GM18502 (cell line): ENCODE results near the gene LRCH2.
A peak's percentile ranks its signal among the peaks of the same experiment; 100 is the strongest.
"Not testable (repeated sequence)": the region's sequence is repeated elsewhere in the genome, so short reads cannot be mapped to it uniquely, and the experiment has no call there.

Source experiments
- ATAC-seq: cut with Tn5 transposase; IDR thresholded peaks from one replicate; pipeline ENCODE4 v1.9.1; 2021; ENCODE audit warnings: mild to moderate bottlenecking; ENCODE audit not compliant: unreplicated experiment, poor library complexity

LRCH2 gene, protein sequence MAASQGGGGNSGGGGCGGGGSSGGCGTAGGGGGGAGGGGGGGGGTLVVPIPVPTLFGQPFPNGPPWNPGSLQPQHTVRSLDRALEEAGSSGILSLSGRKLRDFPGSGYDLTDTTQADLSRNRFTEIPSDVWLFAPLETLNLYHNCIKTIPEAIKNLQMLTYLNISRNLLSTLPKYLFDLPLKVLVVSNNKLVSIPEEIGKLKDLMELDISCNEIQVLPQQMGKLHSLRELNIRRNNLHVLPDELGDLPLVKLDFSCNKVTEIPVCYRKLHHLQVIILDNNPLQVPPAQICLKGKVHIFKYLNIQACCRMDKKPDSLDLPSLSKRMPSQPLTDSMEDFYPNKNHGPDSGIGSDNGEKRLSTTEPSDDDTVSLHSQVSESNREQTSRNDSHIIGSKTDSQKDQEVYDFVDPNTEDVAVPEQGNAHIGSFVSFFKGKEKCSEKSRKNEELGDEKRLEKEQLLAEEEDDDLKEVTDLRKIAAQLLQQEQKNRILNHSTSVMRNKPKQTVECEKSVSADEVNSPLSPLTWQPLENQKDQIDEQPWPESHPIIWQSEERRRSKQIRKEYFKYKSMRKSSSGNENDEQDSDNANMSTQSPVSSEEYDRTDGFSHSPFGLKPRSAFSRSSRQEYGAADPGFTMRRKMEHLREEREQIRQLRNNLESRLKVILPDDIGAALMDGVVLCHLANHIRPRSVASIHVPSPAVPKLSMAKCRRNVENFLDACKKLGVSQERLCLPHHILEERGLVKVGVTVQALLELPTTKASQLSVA

DNA sequence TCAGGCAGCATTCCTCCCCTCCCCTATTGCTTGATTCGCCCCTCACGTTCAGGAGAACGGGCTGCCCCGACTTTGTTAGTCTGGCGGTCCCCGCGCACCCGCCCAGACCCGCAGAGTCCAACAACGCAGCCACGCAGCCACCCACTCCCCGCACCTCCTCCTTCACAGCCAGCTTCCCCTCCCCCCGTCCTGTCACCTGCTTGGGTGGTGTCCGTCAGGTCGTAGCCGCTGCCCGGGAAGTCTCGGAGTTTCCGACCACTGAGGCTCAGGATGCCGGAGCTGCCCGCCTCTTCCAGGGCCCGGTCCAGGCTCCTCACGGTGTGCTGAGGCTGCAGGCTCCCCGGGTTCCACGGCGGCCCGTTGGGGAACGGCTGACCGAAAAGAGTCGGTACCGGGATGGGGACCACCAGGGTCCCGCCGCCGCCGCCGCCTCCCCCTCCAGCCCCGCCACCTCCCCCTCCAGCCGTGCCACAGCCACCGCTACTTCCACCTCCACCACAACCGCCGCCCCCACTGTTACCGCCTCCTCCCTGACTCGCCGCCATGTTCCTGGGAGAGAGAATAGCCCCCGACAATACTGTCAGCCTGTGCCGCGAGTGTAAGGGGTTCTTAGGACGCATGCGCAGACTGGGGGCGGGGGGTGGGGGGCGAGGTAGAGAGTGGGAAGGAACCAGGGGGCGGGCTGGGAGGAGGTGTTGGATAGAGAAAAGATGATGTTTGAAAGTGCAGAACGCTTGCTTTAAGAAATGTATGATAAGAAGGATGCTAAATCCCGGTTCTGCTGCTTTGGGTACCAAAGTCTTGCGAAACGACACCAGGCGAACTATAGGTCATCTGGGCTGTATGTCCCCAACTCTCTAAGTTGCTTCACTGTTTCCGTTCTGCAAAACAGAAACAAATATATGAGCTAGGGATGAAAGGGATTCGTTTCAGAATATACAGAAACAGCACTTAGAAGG lies at the start of gene LRCH2:
Gene LRCH2, minus strand, starts transcription at position 600 of the 959 bp plus-strand sequence. Its CDS starts 55 bp downstream, at position 545.
- ATAC-seq, result no peak

- no peak for ATAC-seq
These were observed 35.3 kb upstream of the LRCH2 start for GRCh38 chrX:115269051-115269683.

DNA sequence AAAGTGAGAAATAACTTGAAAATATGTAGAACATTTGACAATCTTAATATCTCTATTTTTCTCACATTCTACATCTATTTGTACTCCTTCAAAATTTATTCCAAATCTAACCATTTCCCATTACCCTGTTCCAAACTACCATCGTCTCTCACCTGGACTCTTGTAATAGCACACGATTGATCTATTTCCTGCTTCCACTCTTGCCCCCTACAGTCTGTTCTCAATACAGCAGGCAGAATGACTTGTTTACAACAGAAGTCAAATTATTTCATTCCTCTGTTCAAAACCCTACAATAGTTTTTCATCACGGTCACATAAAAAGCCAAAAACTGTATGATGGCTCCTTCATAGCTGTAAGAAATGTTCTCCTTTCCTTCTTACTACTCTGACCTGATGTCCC lies 34.5 kb upstream of the LRCH2 start:
- peak; percentile 80 for ATAC-seq

GRCh38 chrX:115266300-115266699 lies 32.4 kb upstream of the LRCH2 start:
- ATAC-seq, result no peak

DNA sequence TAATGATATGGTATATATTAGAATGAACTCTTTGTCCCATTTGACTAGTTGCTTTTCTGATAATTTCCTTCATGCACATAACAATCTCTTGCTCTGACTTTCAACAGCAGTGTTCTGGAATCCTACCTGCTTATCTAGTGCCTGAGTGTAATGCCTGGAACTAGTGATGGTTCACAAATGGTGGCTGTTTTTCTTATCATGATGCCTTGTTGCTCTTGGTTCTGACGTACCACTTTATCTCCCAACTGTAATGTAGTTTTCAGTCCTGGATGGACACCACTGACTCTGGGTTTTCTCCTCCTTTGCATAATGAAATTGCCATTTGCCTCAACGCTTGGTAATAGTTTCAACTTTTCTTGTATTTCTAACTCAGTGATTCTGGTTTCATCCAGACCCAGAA lies 30.1 kb upstream of the LRCH2 start:
- ATAC-seq, result no peak

GRCh38 chrX:115261148-115261547 lies 27.3 kb upstream of the LRCH2 start:
- ATAC-seq, result no peak

- ATAC-seq, result no peak
These were observed 26.4 kb upstream of the LRCH2 start for GRCh38 chrX:115260330-115260729.

DNA sequence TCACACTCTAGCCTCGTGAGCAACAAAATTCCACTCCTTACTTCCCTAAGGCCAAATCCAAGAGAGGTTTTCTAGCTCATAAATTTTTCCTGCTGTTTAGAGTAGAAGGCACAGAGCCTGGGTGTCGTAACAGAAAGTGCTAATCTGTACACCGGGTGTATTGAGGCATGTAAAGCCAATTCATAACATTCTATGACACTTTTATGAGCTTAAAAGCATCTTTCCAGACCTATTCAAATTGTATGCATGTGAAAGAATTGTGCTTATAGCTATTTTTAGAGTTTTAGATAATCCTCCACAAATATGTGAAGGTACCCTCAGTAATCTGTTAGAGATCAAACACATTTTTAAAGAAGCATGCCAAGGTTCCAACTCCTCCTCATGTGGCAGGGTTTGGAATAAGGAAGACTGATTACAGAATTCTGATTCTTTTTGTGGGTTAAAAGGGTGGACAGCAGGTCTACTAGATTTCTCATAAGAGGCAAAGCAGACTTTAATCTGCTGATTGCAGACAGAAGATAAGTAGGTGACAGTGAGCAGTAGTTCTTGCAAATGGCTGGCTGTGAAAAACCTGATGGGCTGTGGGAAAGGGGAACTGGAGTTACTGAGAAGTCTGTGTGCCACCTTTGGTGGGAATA lies 25.5 kb upstream of the LRCH2 start:
- ATAC-seq, result no peak

GRCh38 chrX:115257711-115258110 lies 23.8 kb upstream of the LRCH2 start:
- no peak for ATAC-seq

- ATAC-seq, result no peak
These were observed 21.1 kb upstream of the LRCH2 start for GRCh38 chrX:115255003-115255402.

DNA sequence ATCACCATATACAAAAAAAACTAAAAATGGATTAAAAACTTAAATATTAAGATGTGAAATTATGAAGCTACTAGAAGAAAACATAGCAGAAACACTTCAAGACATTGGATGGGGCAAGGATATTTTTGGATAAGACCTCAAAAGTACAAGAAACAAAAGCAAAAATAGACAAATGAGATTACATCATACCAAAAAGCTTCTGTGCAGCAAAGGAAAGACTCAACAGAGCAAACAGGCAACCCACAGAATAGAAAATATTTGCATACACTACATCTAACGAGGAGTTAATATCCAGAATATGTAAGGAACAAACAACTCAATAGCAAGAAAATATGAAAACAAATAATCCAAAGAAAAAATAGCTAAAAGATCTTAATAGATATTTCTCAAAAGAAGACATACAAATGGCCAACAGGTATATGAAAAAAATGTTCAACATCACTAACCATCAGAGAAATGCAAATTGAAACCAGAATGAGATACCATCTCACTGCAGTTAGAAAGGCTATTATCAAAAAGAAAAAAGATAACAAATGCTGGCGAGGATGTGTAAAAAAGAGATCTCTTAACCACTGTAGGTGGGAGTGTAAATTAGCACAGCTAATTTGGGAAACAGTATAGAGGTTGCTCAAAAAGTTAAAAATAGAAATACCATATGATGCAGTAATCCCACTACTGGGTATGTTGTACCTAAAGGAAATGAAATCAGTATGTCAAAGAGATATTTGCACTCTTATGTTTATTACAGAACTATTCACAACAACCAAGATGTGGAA lies 17.8 kb upstream of the LRCH2 start:
- peak; percentile 75 for ATAC-seq

DNA sequence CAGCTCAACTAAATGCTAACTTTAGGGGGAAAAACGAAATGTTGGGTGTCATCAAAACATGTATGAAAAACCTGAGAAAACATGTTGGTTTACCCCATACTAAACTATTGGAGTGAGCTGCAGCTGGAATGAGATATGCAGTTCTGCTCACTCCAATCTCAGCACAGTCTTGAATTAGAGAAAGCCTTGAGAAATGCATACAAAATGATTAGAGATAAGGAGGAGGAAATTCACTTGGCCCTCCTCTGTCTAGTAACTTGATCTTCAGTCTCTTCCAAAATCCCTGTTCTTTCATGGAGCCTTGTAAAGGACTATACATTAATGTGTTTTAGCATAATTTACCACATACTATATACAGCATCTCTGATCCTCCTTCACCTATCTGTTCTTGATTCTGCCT lies 3.2 kb upstream of the LRCH2 start:
- ATAC-seq, result no peak

DNA sequence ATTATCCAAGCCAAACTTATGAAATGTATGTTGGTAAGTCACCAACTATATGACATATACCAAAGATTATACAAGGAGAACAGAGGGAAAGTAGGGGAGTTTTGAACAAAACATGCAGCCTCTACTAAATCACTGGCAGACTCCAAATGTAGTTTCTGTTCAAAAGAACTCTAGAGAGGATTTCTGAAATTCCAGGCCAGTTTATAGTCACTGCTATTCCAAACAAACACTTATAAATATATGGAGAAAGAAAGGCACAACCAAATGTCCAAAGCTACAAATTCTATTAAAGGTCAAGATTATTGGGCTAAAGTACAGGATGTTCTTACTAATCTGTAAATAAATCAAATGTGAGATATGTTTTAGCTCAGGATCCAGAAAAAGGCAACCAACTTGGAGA lies 2.7 kb upstream of the LRCH2 start:
- no peak for ATAC-seq

DNA sequence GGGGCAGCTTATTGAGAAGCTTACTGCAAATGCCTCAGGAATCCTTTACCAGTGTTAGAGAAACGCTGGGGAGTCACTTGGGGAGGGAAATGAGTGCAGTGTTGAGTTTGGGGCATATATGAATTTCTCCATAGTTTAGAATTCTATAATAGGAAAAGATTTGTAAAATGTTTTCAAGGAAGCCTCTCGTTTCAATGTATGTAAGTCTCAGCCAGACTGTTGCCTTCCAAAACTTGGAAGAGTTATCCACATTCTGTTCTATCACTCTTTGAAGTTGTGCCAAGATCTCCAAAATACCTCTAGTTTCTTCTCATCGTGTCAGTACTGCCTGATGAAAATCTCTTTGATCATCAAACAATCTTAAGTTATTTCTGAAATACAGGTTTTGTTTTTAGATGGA lies 565 bp upstream of the LRCH2 start:
- no peak for ATAC-seq

DNA sequence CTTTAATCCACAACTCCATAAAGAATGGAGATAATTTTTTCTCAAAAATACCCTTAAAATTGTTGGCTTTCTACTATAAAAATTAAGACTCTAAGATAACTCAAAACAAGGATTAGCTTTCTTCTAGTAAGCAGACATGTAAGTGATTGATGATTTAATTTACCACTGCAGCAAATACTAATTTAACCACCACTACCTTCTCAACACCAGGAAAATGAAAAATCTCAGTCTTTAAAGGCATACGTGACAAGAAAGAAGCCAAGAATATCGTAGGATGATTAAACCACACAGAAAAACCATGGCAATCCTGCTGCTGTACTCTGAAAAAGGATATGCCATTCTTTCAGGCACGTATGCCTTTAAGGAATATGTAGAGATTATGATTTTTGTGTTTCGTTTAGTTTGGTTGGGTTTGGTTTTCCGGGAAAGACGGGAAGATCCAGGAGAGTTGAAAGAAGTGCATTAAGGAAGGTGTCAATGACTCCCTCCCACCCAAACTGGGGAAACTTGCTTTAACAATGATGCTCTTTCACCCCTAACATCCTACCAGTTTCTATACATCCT lies 881 bp downstream of the LRCH2 start:
- ATAC-seq, result no peak

DNA sequence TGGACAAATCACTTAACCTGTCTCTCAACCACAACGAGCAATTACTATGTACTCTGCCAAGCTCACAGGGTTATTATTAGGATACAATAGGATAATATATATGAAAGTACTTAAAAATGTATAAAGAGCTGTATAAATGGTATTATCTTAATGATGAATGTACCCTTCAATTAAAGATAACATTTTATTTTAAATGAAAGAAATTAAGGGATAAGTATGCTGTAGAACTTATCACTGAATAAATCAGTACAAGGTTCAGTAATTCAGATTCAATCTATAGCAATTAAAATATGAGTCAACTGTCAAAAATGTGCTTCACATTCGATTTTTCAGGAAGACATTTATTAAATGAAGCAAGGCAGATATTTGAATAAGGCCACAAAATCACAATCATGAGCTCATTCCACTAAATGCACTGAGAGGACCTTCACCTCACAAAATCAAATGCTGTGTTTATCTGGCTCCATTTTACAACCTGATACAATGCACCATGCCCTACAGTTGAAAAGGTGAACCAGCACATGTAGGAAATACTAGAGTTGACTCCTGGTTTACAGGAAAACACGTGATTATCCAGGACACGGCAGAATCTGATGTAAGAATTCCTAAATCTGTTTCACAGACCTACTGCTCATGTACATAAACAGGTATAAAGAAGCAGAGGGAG lies 4.4 kb downstream of the LRCH2 start:
- no peak for ATAC-seq

DNA sequence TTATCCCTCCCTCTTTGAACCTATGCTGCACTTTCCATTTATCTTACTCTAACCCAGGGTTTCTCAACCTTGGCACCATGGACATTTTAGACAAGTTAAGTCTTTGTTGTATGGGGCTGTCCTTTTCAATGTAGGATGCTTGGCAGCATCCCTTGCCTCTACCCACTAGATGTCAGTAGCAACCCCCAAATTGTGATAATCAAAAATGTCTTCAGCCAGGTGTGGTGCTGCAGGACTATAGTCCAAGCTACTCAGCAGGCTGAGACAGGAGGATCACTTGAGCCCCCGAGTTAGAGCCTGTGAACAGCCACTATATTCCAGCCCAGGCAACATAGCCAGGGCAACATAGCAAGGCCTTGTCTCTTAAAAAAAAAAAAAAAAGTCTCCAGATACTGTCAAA lies 7.0 kb downstream of the LRCH2 start:
- peak; percentile 75 for ATAC-seq

DNA sequence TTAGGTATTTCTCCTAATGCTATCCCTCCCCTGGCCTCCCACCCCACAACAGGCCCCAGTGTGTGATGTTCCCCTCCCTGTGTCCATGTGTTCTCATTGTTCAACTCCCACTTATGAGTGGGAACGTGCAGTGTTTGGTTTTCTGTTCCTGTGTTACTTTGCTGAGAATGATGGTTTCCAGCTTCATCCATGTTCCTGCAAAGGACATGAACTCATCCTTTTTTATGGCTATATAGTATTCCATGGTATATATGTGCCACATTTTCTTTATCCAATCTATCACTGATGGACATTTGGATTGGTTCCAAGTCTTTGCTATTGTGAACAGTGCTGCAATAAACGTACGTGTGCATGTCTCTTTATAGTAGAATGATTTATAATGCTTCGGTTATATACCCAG lies 16.6 kb downstream of the LRCH2 start:
- ATAC-seq, result not testable (repeated sequence)
